ENCODE results near the gene CATSPERZ. TPM values are rescaled to one million over a fixed set of nuclear protein-coding genes. Genes with fewer than 3 reads are reported as not detected.

Gene CATSPERZ
- total RNA-seq, 6 experiments from 2014 or later, result not detected

DNA sequence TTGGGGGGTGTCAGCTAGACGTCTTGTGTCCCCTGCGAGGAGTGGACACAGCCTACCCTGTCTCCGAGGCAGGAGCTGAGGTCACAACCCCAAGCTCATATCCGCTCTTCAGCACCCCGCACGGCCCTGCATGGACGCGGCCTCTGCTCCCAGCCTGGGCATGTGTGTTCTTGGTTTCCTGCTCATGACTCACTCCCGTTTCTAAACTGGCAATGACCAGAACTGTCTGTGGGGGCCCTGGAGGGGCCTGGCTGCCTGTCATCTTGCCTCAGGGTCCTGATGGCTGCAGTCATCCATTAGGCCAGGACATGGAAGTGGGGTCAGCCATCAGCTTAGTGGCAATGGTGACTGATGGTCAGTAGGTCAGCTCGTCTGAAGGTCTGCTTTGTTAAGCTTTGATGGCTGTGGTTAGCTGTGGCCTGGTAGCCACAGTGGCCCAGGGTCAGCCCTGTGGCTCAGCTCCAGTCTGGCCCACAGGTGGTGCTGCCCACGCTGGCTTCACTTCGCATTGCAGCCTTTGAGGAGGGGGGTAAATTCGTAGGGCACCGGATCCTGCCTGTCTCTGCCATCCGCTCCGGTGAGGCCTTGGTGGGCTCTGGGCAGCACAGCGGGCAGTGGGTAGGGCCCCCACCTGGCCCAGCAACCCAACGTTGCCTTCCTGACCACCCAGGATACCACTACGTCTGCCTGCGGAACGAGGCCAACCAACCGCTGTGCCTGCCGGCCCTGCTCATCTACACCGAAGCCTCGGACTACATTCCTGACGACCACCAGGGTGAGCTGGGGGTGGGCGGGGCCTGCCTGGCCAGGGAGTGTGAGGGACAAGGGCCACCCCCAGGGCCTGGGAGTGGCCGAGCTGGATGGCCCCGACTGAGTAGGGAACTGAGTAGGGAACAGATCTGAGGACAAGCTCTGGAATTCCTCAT lies 36.9 kb upstream of the CATSPERZ start:
- Histone ChIP-seq H3K4me1 (peaks cover 0 to 4% (median 3%) of the 10 kb centered on the region in 4 donors), H3K27ac (no peak overlapping the region), H3K36me3 (no peaks in the 10 kb centered on the region), H3K27me3 (no peaks in the 10 kb centered on the region), H3K4me3 (no peak overlapping the region), H3K9me3 (no peaks in the 10 kb centered on the region)
- WGBS (ENCODE audit: insufficient coverage, low coverage, low lambda C conversion rate, missing lambda C conversion rate), result 85% methylated on average over 9 of the region's 29 CpGs
- peak in 1 of 3 donors; percentile 32 for DNase-seq
- intact Hi-C loops (cut with DNase I), result no loop called here
- TF ChIP-seq POLR2A (IDR thresholded peaks at IDR 0.05) (no peak), CTCF (IDR thresholded peaks at IDR 0.05) (no peak)
- peak in 2 of 4 donors; percentile 19 to 40 for ATAC-seq

DNA sequence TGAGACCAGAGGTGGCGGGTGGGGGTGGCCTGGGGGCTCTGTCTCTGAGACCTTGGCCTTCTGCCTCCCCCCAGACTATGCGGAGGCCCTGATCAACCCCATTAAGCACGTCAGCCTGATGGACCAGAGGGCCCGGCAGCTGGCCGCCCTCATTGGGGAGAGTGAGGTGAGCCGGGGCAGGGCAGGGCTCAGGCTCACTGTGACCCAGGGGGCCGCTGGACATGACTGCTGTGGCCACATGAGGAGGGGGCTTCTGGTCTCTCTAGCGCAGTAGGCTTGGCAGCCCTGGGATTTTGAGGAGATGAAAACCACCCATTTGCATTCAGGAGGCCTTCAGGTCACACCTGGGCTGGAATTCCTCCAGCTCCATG lies 36.2 kb upstream of the CATSPERZ start:
- H3K27ac ChIP-seq, result no peak overlapping the region
- WGBS (ENCODE audit: insufficient coverage, low coverage, low lambda C conversion rate, missing lambda C conversion rate), result no CpG with 5 or more reads among the region's 8 CpGs

GRCh38 chr11:64264371-64264852 lies 35.7 kb upstream of the CATSPERZ start:
- TF ChIP-seq CTCF (IDR thresholded peaks at IDR 0.05) (no peak), POLR2A (IDR thresholded peaks at IDR 0.05) (no peak)
- DNase-seq, result no peak
- Histone ChIP-seq H3K27ac (no peak overlapping the region), H3K27me3 (no peaks in the 10 kb centered on the region), H3K36me3 (no peaks in the 10 kb centered on the region), H3K4me1 (peaks cover 0 to 11% (median 7%) of the 10 kb centered on the region in 4 donors), H3K4me3 (no peak overlapping the region), H3K9me3 (no peaks in the 10 kb centered on the region)
- 80% methylated on average over 5 of the region's 10 CpGs for WGBS (ENCODE audit: insufficient coverage, low coverage, low lambda C conversion rate, missing lambda C conversion rate)
- intact Hi-C loops (cut with DNase I), result no loop called here
- ATAC-seq, result no peak

More for the DNA sequence above, 36.2 kb upstream of the CATSPERZ start:
- no peak for ATAC-seq
- no peaks in the 10 kb centered on the region for H3K36me3 ChIP-seq
- no peaks in the 10 kb centered on the region for H3K9me3 ChIP-seq
- H3K4me1 ChIP-seq, result peaks cover 0 to 9% (median 7%) of the 10 kb centered on the region in 4 donors
- TF ChIP-seq CTCF (IDR thresholded peaks at IDR 0.05) (no peak), POLR2A (IDR thresholded peaks at IDR 0.05) (no peak)
- intact Hi-C loops (cut with DNase I), result no loop called here
- H3K27me3 ChIP-seq, result no peaks in the 10 kb centered on the region
- DNase-seq, result no peak
- no peak overlapping the region for H3K4me3 ChIP-seq

DNA sequence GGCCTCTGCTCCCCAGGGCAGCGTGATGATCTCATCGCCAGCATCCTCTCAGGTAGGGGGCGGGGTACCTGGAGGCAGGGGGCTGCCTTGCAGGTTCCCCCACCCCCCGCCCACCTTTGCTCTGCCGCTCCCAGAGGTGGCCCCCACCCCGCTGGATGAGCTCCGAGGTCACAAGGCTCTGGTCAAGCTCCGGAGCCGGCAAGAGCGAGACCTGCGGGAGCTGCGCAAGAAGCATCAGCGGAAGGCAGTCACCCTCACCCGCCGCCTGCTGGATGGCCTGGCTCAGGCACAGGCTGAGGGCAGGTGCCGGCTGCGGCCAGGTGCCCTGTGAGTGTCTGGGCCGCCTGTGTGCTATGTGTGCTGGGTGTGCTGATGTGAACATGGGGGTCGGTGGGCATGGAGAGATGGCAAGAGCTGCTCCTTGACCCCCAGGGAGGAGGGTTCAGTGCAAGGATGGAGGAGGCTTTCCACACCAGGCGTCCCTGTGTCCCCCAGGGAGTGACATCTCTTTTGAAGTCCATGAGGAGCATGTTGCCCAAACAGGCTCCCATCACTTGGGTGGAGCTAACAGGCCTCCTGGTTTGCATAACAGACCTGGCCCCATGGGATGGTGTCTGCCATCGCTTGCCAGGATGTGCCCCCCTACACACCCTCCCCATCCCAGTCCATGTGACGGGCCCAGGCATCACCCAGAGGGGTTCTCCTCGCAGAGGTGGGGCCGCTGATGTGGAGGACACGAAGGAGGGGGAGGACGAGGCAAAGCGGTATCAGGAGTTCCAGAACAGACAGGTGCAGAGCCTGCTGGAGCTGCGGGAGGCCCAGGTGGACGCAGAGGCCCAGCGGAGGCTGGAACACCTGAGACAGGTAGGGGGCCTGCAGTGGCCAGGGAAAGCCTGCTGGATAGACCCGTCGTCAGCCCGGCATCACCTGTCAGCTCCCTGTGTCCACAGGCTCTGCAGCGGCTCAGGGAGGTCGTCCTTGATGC lies 34.7 kb upstream of the CATSPERZ start:
- intact Hi-C loops (cut with DNase I), result no loop called here
- no peaks in the 10 kb centered on the region for H3K36me3 ChIP-seq
- ATAC-seq (no peak), DNase-seq (no peak)
- WGBS (ENCODE audit: insufficient coverage, low coverage, low lambda C conversion rate, missing lambda C conversion rate), result 79% methylated on average over 9 of the region's 35 CpGs
- no peak overlapping the region for H3K27ac ChIP-seq
- no peak overlapping the region for H3K4me3 ChIP-seq
- H3K27me3 ChIP-seq, result no peaks in the 10 kb centered on the region
- H3K9me3 ChIP-seq, result no peaks in the 10 kb centered on the region
- H3K4me1 ChIP-seq, result peaks cover 0 to 11% (median 7%) of the 10 kb centered on the region in 4 donors
- no peak for TF ChIP-seq POLR2A (IDR thresholded peaks at IDR 0.05)
- TF ChIP-seq CTCF (IDR thresholded peaks at IDR 0.05), result no peak

Data from right lobe of liver (tissue), 6 donors.